A549 treated with CORT108297 at 1 μM for 4 hours (cell line): ENCODE results near the gene NOLC1. TPM values are rescaled to one million over a fixed set of nuclear protein-coding genes. Genes with fewer than 3 reads are reported as not detected.

Experiments
- total RNA-seq: library from RNA; stranded (reverse); fragments of 200-300 nt; extraction: Qiagen RNA extraction; gene quantifications from 5 replicates; pipeline ENCODE4 v1.2.3, GENCODE V29; 2022

Gene NOLC1
- total RNA-seq = 166 to 187 TPM (median 171 TPM) in 5 replicates

DNA sequence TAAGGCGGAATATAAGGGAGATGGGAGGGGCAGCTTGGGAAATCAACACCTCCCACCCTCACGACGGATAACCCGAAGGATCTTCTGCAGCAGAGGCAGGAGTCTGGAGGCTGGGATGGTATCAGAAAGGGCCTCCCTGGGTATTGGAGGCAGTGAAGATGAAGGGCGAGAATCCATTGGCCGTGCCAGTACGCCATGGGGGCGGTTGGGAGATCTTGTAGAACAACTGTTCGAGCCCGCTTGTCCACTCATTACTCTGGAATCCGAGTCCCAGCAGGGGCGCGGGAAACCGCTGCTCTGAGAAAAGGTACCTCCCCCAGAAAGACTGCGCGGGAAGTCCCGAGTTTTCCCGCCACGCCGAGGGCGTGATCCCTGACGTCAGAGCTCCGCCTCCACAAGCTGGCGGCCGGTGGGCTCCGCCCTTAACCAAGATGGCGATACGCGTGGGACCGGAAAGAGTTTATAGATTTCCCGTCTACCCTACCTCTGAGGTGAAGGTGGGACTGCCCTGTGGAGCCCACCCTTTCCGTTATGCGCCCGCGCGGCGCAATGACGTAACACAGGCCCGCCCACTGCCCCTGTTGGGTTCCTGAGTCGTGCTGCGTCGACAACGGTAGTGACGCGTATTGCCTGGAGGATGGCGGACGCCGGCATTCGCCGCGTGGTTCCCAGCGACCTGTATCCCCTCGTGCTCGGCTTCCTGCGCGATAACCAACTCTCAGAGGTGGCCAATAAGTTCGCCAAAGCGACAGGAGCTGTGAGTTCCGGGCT, at the start of gene NOLC1:
Gene NOLC1, plus strand, starts transcription at position 616 of the 771 bp plus-strand sequence. Its CDS starts 22 bp downstream, at position 638.

DNA sequence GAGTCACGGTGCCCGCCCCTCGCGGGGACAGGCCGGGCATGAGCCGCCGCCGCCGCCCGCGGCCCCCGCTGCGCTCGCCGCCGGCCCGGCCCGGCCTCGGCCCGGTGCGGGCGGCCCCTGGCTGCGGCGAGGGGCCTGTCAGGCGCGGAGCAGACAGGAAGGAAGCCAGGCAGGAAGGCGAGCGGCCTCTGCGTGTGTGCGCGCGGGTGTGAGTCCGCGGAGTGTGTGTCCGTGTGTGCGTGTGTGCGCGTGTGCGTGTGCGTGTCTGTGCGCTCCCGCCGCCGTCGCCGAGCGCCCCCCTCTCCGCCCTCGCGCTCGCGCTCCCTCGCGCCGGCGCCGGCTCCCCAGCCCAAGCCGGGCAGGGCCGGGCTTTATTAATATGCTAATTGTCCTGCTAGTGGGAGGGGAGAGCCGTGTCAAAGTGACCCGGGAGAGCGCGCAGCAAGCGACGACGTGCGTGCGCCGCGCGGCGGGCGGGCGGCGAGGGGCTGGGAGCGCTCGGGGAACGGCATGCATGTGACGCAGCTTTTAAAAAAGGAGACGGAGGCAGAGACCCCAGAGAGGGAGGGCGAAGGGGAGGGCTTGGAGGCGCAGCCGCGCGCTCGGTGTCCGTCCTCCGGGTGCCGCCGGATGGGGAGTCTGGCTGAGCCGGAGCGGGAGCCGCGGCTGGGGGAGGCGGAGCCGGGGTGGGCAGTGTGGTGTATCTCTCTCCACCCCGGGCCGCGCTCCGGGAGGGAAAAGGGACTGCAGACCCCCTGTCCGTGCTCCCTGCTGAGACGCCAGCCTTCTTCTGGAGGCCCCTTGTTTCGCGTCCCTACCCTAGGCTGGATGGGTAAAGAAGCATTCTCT, 31.8 kb upstream of the NOLC1 start, which contains the start of gene LDB1:
Gene LDB1, minus strand, starts transcription at position 227 of the 849 bp plus-strand sequence. CDS start 258 bp downstream, outside the sequence.

DNA sequence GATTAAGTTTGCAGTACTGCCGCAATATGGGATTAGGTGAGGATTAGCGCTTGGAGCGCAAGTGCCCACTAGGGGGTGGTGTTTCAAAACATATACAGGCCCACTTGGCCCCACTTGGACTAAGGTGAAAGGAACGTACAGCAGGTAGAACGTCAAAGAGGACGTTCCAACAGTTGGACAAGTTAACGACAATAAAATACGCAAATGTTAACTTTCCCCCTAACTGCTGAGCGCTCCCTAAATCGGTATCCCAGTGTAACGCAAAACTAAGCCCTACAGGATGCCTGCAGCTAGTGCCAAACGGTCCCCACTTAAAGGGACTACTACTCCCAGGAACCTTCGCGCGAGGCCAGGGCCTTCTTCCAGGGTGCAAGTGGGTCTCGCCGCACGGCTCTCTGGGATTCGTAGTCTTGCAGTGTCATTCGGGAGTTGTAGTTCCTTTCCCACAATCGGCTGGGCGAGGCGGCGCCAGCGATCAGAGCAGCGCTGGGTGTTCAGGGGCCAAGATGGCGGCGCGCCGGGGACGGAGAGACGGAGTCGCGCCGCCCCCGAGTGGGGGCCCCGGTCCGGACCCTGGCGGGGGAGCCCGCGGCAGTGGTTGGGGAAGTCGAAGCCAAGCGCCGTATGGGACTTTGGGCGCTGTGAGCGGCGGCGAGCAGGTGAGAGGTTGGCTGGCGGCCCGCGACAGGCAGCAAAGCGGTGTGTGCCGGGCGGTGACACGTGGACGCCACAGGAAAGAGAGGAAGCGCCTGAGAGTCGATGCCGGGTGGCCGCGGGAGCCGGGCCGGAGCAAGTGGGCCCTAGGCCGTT, 19.4 kb upstream of the NOLC1 start, which contains the start of gene PPRC1:
Gene PPRC1, plus strand, starts transcription at position 478 of the 810 bp plus-strand sequence. Its CDS starts 29 bp downstream, at position 507.

Other genes with a start within 250 kb of the NOLC1 start
- gene ARMH3, start 96.2 kb upstream of the NOLC1 start, total RNA-seq = 10.1 to 12.6 TPM (median 11.7 TPM) in 5 replicates
- gene HPS6, start 87.0 kb upstream of the NOLC1 start, total RNA-seq = 25.6 to 39.3 TPM (median 36.0 TPM) in 5 replicates
- 29.7 to 43.0 TPM (median 40.8 TPM) in 5 replicates for gene LDB1, start 32.0 kb upstream of the NOLC1 start, total RNA-seq
- gene PPRC1, start 19.3 kb upstream of the NOLC1 start, total RNA-seq = 48.1 to 62.1 TPM (median 57.8 TPM) in 5 replicates
- gene ELOVL3, start 73.9 kb downstream of the NOLC1 start, total RNA-seq = 0.16 to 0.40 TPM (median 0.30 TPM) in 5 replicates
- gene PITX3, start 89.1 kb downstream of the NOLC1 start, total RNA-seq = 0.37 to 0.51 TPM (median 0.43 TPM) in 5 replicates
- 22.7 to 27.3 TPM (median 26.3 TPM) in 5 replicates for gene GBF1, start 93.1 kb downstream of the NOLC1 start, total RNA-seq
- 68.1 to 102 TPM (median 85.6 TPM) in 5 replicates for gene NFKB2, start 243.3 kb downstream of the NOLC1 start, total RNA-seq